Stimulated activated CD4-positive, alpha-beta T cell treated with anti-CD3 and anti-CD28 coated beads, Interleukin-15, amount 100 ng/mL, for 24 hours (primary cell): Measurements from ENCODE around the gene NKD1.

Source experiments
- DNase-seq: peaks from one replicate; pipeline ENCODE4 v3.0.0-alpha.2; 2020

Gene NKD1

GRCh38 chr16:50680556-50680893, 132.3 kb downstream of the NKD1 start:
- DNase-seq, result no peak

- DNase-seq, result peak; percentile 73
Measured at GRCh38 chr16:50681021-50681885, 133.1 kb downstream of the NKD1 start, which contains the start of gene SNX20. SNX20 (minus strand) TSS chr16:50681312; CDS start chr16:50677526, 3,786 bp downstream.

- peak; percentile 71 for DNase-seq
Measured at GRCh38 chr16:50683689-50684374, 135.6 kb downstream of the NKD1 start.

DNA sequence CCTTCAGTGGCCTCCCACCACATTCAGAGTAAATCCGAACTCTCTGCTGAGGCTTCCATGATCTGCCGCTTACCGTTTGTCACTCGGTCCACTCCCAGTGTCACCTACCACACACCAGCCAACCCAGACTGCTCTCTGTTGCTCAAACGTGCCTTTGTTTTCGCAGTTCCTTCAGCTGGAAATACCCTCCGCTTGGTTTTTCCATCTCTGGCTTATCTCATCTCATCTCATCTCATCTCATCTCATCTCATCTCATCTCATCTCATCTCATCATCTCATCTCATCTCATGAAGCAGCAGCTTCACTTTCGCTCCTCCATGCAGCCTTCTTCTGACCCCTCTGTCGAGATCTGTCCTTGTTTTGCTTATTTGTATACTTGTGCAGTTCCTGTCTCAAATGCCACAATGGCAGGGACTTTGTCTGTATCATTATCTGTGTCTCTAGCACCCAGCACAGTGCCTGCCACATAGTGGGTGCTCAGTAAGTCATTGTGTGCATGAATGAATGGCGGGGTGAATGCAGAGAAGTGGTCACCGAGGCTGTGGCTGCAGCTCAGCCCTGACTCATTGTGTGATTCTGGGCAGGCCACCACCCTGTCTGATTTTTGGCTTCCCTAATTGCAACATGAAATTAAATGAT, 136.7 kb downstream of the NKD1 start:
- peak; percentile 59 for DNase-seq

- DNase-seq, result no peak
Measured at GRCh38 chr16:50685462-50686063, 137.4 kb downstream of the NKD1 start.

DNA sequence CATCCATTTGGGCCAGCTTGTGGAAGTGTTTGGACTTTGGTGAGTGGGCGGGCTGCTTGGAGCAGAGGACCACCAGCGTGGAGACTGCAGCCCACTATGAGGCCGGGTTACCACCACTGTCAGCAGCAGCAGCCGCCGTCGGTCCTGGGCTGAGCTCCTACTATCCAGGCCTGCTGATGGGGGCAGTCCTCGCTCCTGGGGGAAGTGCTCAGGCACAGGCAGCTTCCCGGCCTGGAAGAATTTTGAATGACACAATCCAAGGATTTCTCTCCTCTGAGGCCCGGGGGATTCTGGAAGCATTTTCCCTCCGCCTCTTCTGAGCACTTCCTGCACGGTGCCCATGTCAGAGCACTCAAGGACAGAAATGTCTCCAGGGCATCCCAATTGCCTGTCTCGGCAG, 139.9 kb downstream of the NKD1 start:
- DNase-seq, result no peak

GRCh38 chr16:50688867-50689266, 140.7 kb downstream of the NKD1 start:
- no peak for DNase-seq

GRCh38 chr16:50690177-50690576, 142.0 kb downstream of the NKD1 start:
- DNase-seq, result no peak

- no peak for DNase-seq
Measured at GRCh38 chr16:50692644-50692998, 144.4 kb downstream of the NKD1 start.

DNA sequence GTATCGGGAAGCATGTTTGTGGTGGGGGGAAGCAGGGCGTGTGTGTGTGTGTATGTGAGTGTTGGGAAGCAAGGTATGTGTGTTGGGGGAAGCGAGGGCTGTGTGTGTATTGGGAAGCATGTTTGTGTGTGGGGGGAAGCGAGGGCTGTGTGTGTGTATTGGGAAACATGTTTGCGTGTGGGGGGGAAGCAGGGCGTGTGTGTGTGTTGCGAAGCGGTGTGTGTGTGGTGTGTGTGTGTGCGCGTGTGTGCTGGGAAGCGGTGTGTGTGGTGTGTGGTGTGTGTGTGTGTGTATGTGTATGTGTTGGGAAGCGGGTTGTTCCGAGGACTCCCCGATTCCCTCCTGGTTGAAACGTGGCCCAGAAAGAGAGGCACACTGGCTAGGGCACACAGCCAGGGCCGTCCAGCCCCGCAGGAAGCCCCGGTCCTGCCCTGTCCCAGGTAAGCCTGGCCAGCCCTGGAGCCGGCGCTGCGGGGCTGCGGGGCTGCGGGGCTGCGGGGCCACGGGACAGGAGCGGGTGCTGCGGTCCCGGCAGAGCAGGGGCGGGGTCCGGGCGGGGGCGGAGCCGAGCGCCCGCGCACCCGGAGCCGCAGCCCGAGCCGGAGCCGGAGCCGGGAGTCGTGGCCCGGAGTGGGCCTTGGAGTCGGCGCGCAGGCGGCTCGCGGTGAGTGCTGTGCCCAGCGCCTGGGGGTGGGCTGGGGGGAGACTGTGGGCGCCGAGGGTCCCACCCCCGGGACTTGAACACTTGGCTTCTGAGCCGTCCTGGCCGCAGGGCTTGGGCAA, 145.0 kb downstream of the NKD1 start, which contains the start of gene NOD2:
Gene NOD2, plus strand, starts transcription at position 608 of the 783 bp plus-strand sequence. CDS start 5,890 bp downstream, outside the sequence.
- DNase-seq, result peak; percentile 59

DNA sequence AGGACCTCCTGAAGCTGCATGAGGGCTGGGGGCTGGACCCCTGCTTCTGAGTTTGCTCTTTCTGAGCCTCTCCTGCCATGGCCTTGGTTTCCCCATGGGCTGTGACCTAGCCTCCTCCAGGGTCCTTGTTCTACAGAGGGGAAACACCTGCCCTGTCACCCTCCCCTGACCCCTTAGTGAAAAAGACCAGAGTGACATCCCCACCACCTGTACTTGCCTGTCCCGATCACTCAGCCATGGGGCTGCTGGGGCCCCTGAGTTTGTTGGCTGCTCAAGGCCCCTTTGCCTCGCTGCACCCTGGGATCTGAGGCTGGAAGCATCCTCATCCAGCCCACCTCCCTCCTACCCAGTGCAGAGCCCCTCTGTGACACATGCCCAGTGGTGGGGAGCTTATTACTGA, 146.0 kb downstream of the NKD1 start:
- no peak for DNase-seq

DNA sequence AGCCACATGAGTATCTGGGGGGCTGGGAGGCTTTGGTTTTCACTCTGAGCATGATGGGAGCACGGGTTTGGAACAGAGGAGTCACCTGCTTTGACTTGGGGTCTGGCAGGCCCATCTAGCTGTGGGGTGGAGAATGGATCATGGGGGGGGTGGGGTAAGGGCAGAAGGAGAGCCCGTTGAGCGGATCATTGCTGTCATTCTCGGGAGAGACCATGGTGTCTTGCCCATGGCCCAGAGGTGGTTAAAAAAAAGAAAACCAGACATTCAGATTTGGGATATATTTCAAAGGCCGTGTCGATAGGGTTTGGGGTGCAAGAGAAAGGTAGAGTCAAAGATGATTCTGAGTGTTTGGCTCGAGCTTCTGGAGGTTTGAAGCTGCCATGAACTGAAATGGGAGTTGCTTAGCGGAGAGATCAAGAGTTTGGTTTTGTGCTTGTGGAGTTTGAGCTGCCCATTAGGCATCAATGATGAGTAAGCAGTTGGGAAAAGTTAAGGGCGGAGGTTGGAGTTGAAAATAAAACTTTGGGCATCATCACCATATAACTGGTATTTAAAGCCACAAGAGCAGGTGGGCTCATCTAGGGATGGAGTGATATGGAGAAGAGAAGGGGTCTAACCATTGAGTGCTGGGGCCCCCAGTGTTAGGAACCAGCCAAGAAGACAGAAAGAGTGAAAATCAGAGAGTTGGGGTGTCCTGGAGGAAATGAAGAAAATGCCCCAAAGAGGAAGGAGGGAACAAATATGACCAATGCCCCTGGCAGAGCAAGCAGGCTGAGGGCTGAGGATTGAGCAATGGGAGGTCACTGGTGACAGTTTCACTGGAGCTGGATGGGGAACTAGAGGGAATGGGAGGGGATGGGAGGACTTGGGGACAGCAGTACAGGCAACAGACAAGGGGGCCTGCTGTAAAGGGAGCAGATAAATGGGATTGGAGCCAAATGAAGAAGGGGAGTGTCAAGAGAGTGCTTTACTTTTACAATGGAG, 147.1 kb downstream of the NKD1 start:
- DNase-seq, result no peak

- no peak for DNase-seq
Measured at GRCh38 chr16:50696126-50696525, 147.9 kb downstream of the NKD1 start.

- DNase-seq, result peak; percentile 79
Measured at GRCh38 chr16:50696575-50697420, 148.6 kb downstream of the NKD1 start.

- DNase-seq, result no peak
Measured at GRCh38 chr16:50697421-50697715, 149.2 kb downstream of the NKD1 start.

DNA sequence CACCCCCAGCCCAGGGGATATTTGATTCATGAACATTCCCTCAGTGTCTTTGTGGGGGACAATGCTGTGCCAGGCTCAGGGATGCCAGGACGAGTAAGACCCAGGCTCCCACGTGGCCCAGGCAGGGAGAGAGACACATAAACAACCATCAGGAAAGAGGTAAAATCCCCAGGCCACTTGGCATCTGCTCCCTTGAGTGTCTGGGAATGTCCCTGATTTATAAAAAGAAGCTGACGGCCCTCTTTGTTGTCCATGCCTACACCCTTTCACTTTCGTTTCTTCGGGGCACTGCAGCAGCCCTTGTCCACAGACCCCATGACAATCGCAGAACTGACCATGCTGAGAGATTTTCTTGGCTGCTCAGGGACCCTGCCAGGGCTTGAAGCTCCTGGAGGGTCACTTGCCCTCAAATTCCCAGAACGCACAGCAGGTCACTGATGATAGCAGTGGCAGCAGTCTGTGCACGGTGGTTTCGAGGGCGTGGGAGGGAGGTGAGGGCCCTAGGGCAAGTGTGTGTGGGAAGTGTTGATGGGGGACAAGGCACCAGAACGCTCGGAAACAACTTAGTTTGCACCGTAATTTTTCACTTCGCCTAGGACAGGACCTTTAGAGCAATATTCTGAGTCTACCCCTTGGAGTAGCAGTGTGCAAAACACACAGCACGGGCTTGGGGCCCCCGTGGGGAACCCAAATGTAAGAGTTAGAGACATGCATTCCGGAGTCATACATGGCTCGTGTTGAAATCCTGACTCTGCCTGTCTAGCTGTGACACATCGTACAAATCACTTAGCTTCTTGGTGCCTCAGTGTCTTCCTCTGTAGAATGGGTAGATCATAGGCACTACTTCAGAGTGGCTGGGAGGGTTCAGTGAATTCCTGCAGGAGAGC, 149.9 kb downstream of the NKD1 start:
- DNase-seq, result peak; percentile 79
